Parathyroid adenoma (tissue), 2 donors: Measurements from ENCODE around the gene ESYT3.
"Not testable (repeated sequence)": the region's sequence is repeated elsewhere in the genome, so short reads cannot be mapped to it uniquely, and the experiment has no call there.

Experiments
- H2AFZ ChIP-seq: fragments of 300-600 bp; sonication (generic); one replicate; pipeline ENCODE4 v1.7.0; 2017; ENCODE audit warnings: antibody characterized with exemption, mild to moderate bottlenecking
- H3K27ac ChIP-seq: fragments of 300-600 bp; sonication (generic); one replicate; pipeline ENCODE4 v1.7.0; 2017
- H3K27me3 ChIP-seq: fragments of 300-600 bp; sonication (generic); one replicate; pipeline ENCODE4 v1.7.0; 2017; ENCODE audit warnings: low read length; ENCODE audit not compliant: control insufficient read depth, insufficient read depth
- H3K36me3 ChIP-seq: fragments of 300-600 bp; sonication (generic); one replicate; pipeline ENCODE4 v1.7.0; 2017; ENCODE audit warnings: low read length; ENCODE audit not compliant: control insufficient read depth, insufficient read depth
- H3K4me1 ChIP-seq: fragments of 300-600 bp; sonication (generic); one replicate; pipeline ENCODE4 v1.7.0; 2017; ENCODE audit warnings: control low read depth
- H3K4me2 ChIP-seq: fragments of 300-600 bp; sonication (generic); one replicate; pipeline ENCODE4 v1.7.0; 2017; ENCODE audit warnings: low read length
- H3K4me3 ChIP-seq: fragments of 300-600 bp; sonication (generic); one replicate; pipeline ENCODE4 v1.7.0; 2017; ENCODE audit warnings: low read depth, low read length
- H3K79me2 ChIP-seq: fragments of 300-600 bp; sonication (generic); one replicate; pipeline ENCODE4 v1.7.0; 2017; ENCODE audit warnings: control low read depth
- H3K9ac ChIP-seq: fragments of 300-600 bp; sonication (generic); one replicate; pipeline ENCODE4 v1.7.0; 2017; ENCODE audit warnings: mild to moderate bottlenecking
- H3K9me3 ChIP-seq: fragments of 300-600 bp; sonication (generic); one replicate; pipeline ENCODE4 v1.7.0; 2017; ENCODE audit warnings: low read length; ENCODE audit not compliant: control insufficient read depth
- CTCF ChIP-seq: fragments of 300-600 bp; sonication (generic); IDR thresholded peaks from one replicate; pipeline ENCODE4 v1.7.0; 2017; ENCODE audit warnings: antibody characterized with exemption, mild to moderate bottlenecking
- donor health status: primary hyperparathyroidism.

ESYT3 gene

GRCh38 chr3:138493804-138494606 lies 59.6 kb downstream of the ESYT3 start:
- no peaks in the 10 kb centered on the region for H3K79me2 ChIP-seq
- H3K4me3 ChIP-seq = no peak overlapping the region
- no peaks in the 10 kb centered on the region for H3K36me3 ChIP-seq
- no peak overlapping the region for H3K27ac ChIP-seq
- no peaks in the 10 kb centered on the region for H3K4me1 ChIP-seq
- no peaks in the 10 kb centered on the region for H3K27me3 ChIP-seq
- H3K9me3 ChIP-seq = no peaks in the 10 kb centered on the region
- no peak overlapping the region for H2AFZ ChIP-seq
- H3K4me2 ChIP-seq = no peak overlapping the region
- no peak for TF ChIP-seq CTCF
- no peak overlapping the region for H3K9ac ChIP-seq

GRCh38 chr3:138494607-138494929 lies 60.2 kb downstream of the ESYT3 start:
- no peak overlapping the region for H2AFZ ChIP-seq
- H3K27ac ChIP-seq = no peak overlapping the region
- H3K4me3 ChIP-seq = no peak overlapping the region
- H3K4me2 ChIP-seq = no peak overlapping the region
- TF ChIP-seq CTCF = no peak
- no peaks in the 10 kb centered on the region for H3K27me3 ChIP-seq
- no peaks in the 10 kb centered on the region for H3K4me1 ChIP-seq
- no peaks in the 10 kb centered on the region for H3K9me3 ChIP-seq
- no peaks in the 10 kb centered on the region for H3K79me2 ChIP-seq
- no peak overlapping the region for H3K9ac ChIP-seq
- H3K36me3 ChIP-seq = no peaks in the 10 kb centered on the region

GRCh38 chr3:138495638-138496037 lies 61.2 kb downstream of the ESYT3 start:
- H3K27ac ChIP-seq, H3K4me1 ChIP-seq, H3K9ac ChIP-seq, H3K36me3 ChIP-seq, H3K9me3 ChIP-seq, H3K27me3 ChIP-seq, H2AFZ ChIP-seq, H3K4me2 ChIP-seq, H3K79me2 ChIP-seq, H3K4me3 ChIP-seq: not testable (repeated sequence)

GRCh38 chr3:138496436-138496835 lies 62.0 kb downstream of the ESYT3 start:
- H3K9ac ChIP-seq = no peak overlapping the region
- no peaks in the 10 kb centered on the region for H3K4me1 ChIP-seq
- no peak overlapping the region for H3K4me2 ChIP-seq
- H3K27me3 ChIP-seq = no peaks in the 10 kb centered on the region
- no peak overlapping the region for H2AFZ ChIP-seq
- no peaks in the 10 kb centered on the region for H3K36me3 ChIP-seq
- H3K9me3 ChIP-seq = no peaks in the 10 kb centered on the region
- no peaks in the 10 kb centered on the region for H3K79me2 ChIP-seq
- no peak for TF ChIP-seq CTCF
- H3K27ac ChIP-seq = no peak overlapping the region
- H3K4me3 ChIP-seq = no peak overlapping the region

- Histone ChIP-seq H3K27ac (no peak overlapping the region), H3K4me3 (no peak overlapping the region)
These were observed 62.6 kb downstream of the ESYT3 start for GRCh38 chr3:138497021-138497420.

More at GRCh38 chr3:138497021-138497420, 62.6 kb downstream of the ESYT3 start:
- Histone ChIP-seq H3K4me1 (no peaks in the 10 kb centered on the region), H3K79me2 (no peaks in the 10 kb centered on the region), H3K27me3 (no peaks in the 10 kb centered on the region), H3K9me3 (no peaks in the 10 kb centered on the region), H3K9ac (no peak overlapping the region), H3K4me2 (no peak overlapping the region), H3K36me3 (no peaks in the 10 kb centered on the region), H2AFZ (no peak overlapping the region)
- no peak for TF ChIP-seq CTCF
